Measurements from ENCODE around the gene AVL9.

Gene AVL9

DNA sequence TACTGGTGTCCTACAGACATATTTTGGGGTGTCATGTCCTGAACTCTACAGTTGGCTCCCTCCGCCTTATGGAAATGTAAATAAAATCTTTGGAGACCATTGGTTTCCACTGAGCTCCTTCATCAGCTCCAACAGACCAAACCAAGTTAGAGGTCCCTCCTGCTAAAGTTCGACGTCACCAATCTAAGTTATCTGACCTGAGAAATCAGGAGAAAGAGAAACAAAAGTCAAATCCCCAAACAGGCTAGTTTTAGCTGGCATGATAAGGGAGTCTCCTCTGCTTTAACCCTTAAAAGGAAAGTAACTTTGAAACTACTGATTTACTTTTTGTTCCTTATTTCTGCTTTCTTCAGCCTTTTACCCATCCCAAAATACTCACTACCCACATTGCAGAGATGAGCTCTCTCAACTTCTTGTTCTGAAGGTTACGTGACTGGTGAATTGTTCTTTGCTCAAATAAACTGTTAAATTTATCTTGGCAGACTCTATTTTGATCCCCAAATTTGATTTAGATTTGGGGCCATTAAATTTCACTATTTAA, 39.9 kb downstream of the AVL9 start:
- DNase-seq, result no peak

DNA sequence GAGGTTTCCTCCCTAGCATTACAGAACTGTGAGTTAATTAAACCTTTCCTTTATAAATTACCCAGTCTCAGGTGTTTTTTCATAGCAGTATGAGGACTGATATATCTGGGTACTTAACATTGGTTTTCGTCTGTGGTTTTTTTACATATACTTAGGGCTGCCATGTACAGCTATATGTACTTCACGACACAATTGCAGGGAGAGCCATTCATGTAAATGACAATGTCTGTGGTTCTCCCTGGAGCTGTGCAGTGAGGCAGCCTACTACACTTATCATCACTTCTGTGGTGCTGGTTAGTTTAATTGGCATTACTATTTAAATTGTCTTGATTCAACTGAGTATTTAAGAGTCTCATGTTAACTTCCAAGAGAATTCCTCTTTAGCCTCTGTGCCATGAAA, 40.7 kb downstream of the AVL9 start:
- DNase-seq, result no peak

GRCh38 chr7:32536585-32536984, 41.3 kb downstream of the AVL9 start:
- DNase-seq, result no peak

GRCh38 chr7:32537760-32538159, 42.5 kb downstream of the AVL9 start:
- DNase-seq, result no peak

DNA sequence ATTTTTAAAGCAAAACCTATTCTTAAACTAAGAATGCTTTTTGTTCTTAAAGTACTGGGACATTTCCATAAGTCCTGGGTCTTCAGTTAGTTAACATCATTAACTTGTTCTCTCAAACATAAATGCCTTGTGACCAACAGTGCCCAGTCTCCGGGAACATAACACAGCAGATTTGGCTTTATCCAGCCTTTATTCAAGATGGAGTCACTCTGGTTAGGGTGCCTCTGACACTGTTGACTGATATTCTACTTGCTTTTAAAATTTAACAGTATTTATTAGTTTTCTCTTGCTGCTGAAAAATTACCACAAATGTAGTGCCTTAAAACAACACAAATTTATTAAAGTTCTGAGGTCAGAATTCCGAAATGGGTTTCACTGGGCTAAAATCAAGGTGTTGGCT, 44.1 kb downstream of the AVL9 start:
- no peak for DNase-seq

GRCh38 chr7:32539919-32540531, 44.7 kb downstream of the AVL9 start:
- DNase-seq, result no peak

GRCh38 chr7:32542595-32542994, 47.3 kb downstream of the AVL9 start:
- no peak for DNase-seq

DNA sequence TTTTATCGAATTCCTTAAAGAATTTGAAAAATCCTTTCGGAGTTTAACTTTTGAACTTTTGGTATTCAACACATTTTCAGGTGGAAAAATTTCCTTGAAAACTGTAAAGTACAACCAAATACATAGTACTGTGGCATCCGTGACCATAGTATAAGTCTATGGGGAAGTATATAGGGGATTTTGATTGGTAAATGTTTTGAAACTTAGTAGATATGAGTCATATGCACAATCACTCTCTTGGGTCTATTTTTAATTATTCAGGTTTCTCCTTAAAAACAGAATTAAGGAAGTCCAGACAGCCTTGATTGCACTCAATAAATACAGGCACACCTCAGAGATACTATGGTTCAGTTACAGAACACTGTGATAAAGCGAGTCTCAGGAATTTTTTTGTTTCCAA, 64.2 kb downstream of the AVL9 start:
- DNase-seq, result no peak

DNA sequence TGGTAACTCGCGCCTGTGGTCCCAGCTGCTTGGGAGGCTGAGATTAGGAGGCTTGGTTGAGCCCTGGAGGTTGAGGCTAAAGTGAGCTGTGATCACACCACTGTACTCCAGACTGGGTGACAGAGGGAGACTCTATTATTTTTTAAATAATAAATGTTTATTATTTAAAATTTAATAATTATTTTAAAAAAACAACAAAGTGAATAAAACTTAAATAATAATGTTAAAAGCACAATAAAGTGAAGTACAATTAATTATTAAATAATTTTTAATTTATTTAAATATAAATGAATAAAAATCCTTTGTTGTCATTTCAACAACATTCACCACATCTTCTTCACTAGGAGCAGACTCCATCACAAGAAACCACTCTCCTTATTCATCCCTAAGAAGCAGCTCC, 64.8 kb downstream of the AVL9 start:
- no peak for DNase-seq

- DNase-seq, result no peak
Observed at GRCh38 chr7:32561613-32562012, 66.3 kb downstream of the AVL9 start.

DNA sequence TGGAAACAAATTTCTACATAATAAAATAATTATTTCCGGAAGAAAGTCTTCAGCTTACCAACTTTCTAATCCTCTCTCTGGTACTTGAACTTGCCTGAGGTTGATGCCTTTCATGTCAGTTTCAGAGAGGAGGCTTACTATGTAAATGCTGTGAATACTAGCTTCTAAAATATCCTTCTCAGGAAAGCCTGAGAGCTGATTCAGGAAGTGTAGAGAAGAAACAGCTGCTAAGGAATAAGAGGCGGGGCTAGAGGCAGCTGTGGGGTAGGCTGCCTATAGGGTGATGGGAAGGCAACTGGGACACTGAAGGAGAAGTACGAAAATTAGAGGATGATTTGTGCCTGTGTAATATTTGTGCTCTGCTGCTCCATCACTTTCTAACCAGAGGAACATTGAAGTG, 69.3 kb downstream of the AVL9 start:
- no peak for DNase-seq

DNA sequence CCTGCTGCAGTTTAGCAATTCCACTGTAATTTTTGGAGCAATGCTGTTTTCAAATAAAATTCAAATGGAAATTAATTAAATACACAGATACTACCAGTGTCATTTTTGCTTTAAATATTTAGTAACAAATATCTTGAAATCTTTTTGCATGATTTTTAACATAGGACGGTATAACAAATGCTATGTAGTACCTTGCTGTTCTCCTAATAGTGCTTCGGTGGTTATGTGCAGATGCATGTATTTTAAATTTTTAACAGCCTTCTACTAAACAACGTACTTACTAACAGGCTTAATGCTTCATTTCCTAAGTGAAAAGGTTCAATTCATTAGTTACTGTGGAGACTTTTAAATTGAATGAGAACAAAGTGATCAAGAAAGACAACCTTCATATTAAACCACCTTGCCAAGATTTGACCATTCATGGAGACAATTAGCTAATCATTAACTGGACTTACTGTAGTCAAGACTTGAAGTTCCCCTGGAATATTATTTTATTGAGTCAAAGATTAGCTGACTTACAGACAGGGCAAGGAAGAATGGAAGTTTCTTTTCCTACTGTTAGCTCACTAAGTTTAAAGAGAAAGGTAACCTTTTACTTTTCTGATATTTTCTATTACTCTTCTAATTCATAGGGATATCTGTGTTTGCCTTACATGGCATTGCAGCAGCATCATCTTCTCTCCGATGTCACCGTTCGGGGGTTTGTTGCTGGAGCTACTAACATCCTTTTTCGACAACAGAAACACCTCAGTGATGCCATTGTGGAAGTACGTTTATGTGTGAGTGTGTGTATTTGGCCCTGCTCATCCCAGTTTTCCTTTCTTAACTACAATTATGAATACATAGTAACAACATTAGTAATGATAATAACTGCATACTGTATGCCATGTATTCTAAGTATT, 74.3 kb downstream of the AVL9 start:
- DNase-seq, result no peak

DNA sequence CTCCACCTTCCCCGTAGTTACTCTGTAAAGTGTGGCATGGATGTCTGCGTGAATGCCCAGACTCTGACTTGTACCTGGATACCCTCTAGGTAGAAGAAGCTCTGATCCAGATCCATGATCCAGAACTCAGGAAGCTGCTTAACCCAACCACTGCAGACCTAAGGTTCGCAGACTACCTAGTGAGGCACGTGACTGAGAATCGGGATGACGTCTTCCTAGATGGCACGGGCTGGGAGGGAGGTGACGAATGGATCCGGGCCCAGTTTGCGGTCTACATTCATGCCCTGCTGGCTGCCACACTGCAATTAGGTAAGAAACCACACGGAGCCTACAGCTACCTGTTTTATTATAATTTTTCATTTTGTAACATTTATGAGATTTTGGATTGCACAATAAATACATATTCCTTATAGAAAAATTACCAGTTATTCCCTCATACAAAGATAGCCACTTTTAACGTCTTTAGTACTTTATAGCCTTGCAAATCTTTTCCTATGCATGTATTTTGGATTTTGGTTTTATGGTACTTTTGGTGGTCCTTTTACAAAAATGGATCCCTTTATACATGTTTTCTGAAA, 77.9 kb downstream of the AVL9 start:
- no peak for DNase-seq

GRCh38 chr7:32574626-32575025, 79.3 kb downstream of the AVL9 start:
- DNase-seq, result no peak

GRCh38 chr7:32577421-32577820, 82.1 kb downstream of the AVL9 start:
- no peak for DNase-seq

GRCh38 chr7:32579776-32580175, 84.5 kb downstream of the AVL9 start:
- DNase-seq, result no peak

GRCh38 chr7:32580646-32581045, 85.4 kb downstream of the AVL9 start:
- no peak for DNase-seq

GRCh38 chr7:32582036-32582435, 86.7 kb downstream of the AVL9 start:
- no peak for DNase-seq

DNA sequence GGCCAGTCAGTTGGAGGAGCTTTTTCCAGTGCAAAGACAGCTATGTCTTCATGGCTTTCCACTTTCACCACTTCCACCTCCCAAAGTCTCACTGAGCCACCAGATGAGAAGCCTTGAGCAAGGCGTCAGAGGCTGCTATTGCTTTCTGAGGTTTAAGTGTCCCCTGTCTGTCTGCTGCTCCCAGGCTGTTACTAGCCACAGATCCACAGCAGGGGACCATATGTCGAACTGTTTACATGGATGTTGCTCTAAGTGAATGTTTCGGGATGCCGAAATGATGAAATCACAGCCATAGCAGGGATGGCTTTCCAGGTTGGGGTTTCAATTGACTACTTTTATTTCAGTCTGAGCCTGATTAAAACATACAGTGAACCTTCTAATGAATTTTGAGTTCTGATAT, 88.5 kb downstream of the AVL9 start:
- no peak for DNase-seq

GRCh38 chr7:32586291-32587221, 91.3 kb downstream of the AVL9 start:
- DNase-seq, result no peak

GRCh38 chr7:32587411-32587948, 92.2 kb downstream of the AVL9 start:
- no peak for DNase-seq

- no peak for DNase-seq
Observed at GRCh38 chr7:32588657-32589056, 93.4 kb downstream of the AVL9 start.

DNA sequence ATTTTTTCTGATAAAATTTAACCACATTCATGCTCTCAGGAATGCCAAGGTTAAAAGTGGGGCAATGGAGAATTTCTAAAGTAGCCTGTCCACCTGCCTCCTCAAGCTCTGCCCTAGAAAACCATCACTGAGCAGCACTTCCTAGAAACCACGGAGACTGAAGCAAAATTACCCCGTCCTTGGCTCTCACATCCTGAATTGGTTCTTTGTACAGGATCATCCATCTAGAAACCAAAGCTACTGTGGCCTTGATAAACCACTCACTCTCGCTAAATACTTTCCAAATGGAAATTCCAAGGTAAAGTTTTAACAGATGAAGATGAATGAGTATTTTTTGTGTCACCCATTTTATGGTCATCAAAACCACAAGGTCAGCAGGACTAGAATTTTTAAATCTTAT, 96.6 kb downstream of the AVL9 start:
- no peak for DNase-seq
